Fibroblast of skin of abdomen (primary cell): Measurements from ENCODE around the gene PPM1L. TPM values are rescaled to one million over a fixed set of nuclear protein-coding genes. Genes with fewer than 3 reads are reported as not detected.
"Not testable (repeated sequence)": the region's sequence is repeated elsewhere in the genome, so short reads cannot be mapped to it uniquely, and the experiment has no call there.

Source experiments
- DNase-seq: peaks from one replicate; pipeline ENCODE4 v3.0.0-alpha.2; 2013
- polyA plus RNA-seq, 2 experiments: library from polyadenylated mRNA; unstranded; fragments of 120-200 nt; gene quantifications; one replicate each; pipeline ENCODE4 v1.2.1, GENCODE V29; 2013; ENCODE audit not compliant: insufficient read length in 2 of 2

PPM1L gene
- 0.26 TPM for polyA plus RNA-seq (2013, experiment 1 of 2; ENCODE audit: insufficient read length)
- polyA plus RNA-seq (2013, experiment 2 of 2; ENCODE audit: insufficient read length) = 0.35 TPM

DNA sequence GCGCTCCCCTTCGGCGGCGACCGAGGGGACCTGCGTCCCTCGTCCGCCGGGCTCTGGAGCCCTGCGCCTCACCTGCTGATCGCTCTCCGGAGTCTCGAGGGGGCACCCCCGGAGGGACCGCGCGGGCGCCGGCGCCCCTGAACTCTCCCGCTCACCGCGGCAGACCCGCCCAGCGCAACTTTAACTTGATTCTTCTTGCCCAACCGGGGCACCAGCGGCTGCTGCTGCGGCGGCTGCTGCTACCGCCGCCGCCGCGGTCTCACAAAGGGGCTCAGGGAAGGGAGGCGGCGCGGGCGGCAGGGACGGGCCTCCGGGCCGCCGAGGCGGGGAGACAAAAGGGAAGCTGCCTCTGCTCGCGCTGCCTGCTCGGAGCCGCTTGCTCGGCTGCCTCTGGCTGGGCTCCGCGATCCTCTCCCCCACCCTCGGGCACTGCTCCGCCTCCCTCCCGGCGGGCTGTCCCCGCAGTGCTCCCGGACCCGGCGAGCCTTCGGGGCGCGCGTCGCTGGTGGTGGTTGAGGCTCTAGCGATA is at the start of gene PPM1L:
TSS of gene PPM1L (plus strand) at position 456 of the 529 bp plus-strand sequence.
- DNase-seq = peak; percentile 43

DNA sequence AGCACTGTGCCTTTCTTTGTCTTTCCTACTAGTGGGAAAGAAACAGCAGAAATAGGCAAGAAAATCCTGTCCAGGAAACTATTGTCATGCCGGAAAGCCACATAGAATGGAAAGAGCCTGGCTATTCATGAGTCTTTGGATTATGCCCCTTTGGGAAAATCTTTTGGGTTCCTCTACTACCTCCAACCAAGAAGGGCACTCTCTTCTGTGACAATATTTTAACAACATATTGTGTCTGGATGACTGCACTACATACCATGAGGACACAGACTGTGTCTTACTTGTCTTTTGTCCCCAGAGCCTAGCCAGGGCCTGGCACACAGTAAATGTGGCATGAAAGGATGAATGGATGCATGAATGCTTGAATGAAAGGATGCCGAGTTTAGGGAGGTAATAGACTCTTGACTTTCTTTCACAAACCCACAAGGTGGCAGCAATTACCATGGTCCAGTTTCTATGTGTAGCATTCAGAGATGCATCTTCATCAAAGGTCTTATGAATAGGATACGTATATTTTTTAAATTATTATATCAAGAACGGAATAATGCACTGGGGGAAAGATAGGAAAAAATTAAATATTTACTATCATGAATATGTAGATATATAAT is 48.7 kb upstream of the PPM1L start:
- DNase-seq = peak; percentile 51

- no peak for DNase-seq
Observed at GRCh38 chr3:160709477-160710182, 46.4 kb upstream of the PPM1L start.

DNA sequence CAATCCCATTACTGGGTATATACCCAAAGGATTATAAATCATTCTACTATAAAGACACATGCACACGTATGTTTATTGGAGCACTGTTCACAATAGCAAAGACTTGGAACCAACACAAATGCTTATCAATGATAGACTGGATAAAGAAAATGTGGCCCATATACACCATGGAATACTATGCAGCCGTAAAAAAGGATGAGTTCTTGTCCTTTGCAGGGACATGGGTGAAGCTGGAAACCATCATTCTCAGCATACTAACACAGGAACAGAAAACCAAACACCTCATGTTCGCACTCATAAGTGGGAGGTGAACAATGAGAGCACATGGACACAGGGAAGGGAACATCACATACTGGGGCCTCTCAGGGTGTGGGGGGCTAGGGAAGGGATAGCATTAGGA is 42.9 kb upstream of the PPM1L start:
- not testable (repeated sequence) for DNase-seq

- no peak for DNase-seq
Observed at GRCh38 chr3:160719710-160720109, 36.3 kb upstream of the PPM1L start.

GRCh38 chr3:160720123-160720746 is 35.8 kb upstream of the PPM1L start:
- no peak for DNase-seq

GRCh38 chr3:160722331-160722730 is 33.7 kb upstream of the PPM1L start:
- DNase-seq = no peak

GRCh38 chr3:160725338-160725737 is 30.7 kb upstream of the PPM1L start:
- DNase-seq = peak; percentile 8

- DNase-seq = no peak
Observed at GRCh38 chr3:160735826-160736225, 20.2 kb upstream of the PPM1L start.

- no peak for DNase-seq
Observed at GRCh38 chr3:160738048-160738447, 18.0 kb upstream of the PPM1L start.

GRCh38 chr3:160739079-160739478 is 17.0 kb upstream of the PPM1L start:
- DNase-seq = no peak

- no peak for DNase-seq
Observed at GRCh38 chr3:160746976-160747375, 9.1 kb upstream of the PPM1L start.

DNA sequence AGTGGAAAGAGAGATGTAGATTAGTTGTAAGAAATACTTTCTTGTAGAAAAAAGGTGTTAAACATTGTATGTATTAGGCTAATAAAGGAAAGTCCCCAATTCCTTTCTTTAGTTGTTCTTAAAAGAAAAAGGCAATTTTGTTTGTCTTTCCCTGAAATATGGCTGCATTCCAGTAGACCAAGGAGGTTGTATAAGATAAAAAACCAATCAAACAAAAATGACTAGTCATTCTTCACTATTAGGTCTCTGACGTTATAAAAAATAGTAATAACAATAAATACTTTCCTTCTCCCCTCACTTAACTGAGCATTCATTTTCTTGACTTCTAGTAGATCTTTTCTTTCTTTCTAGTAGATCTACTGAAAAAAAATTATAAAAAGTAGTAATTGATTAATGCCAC is 8.6 kb upstream of the PPM1L start:
- DNase-seq = no peak

DNA sequence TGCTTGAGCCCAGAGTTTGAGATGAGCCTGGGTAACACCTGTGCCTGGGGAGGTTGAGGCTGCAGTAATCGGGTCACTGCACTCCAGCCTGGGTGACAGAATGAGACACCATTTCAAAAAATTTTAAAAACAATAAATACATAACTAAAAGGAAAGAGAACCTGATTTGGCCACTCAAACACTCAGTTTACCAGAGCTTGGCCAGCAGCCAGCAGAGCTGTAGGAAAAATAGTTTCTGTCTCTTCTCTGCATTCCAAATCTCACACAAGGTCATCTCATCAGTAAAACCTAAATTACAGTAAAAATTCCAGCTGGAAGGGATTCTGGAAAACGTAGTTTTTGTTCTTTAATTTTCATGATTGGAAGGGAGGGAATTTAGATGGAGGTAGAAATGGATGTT is 7.8 kb upstream of the PPM1L start:
- no peak for DNase-seq

- DNase-seq = no peak
Observed at GRCh38 chr3:160748787-160749186, 7.2 kb upstream of the PPM1L start.

- no peak for DNase-seq
Observed at GRCh38 chr3:160753953-160754352, 2.1 kb upstream of the PPM1L start.

GRCh38 chr3:160754371-160754854 is 1.6 kb upstream of the PPM1L start:
- peak; percentile 32 for DNase-seq

GRCh38 chr3:160754855-160755747 is 930 bp upstream of the PPM1L start:
- peak; percentile 94 for DNase-seq

- no peak for DNase-seq
Observed at GRCh38 chr3:160757233-160758106, 1.4 kb downstream of the PPM1L start.

GRCh38 chr3:160758929-160759577 is 3.0 kb downstream of the PPM1L start:
- DNase-seq = no peak

GRCh38 chr3:160763073-160763472 is 7.0 kb downstream of the PPM1L start:
- DNase-seq = no peak
